ENCODE measurements around the gene SSH3.

DNA sequence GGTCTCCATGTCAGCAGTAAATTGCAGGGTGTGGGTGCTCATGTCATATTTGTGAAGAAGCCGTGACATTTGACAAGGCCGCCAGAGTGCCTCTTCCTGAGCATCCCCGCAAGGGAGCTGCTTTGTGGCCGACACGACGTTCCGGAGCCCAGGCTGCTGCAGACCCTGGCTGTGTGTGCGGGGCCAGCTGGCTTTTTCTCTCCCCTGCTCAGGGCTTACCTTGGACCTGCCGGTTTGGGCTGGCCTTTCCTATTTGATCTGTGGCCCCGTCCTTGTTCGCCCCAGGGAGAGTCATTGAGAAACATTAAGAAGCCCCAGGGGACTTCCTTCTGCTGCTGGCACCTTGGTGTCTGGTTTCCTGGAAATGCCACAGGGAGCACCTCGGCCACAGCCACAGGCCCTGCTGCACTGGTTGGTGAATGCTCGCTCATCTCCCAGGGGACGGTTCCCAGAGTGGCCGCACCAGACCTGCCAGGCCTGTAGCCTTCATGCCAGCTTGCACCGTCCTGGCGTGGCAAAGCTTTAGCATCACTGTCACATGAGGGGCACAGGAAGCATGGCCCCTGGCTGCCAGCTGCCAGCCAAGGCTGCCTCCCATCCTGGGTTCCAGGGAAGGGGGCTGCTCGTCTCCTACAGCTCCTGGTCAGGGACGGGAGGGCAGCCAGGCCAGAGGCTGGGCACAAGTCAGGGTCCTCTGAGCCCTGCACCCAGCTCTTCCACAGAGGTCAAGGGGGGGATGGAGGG lies 31.6 kb upstream of the SSH3 start:
- TF ChIP-seq, protein P1, sequence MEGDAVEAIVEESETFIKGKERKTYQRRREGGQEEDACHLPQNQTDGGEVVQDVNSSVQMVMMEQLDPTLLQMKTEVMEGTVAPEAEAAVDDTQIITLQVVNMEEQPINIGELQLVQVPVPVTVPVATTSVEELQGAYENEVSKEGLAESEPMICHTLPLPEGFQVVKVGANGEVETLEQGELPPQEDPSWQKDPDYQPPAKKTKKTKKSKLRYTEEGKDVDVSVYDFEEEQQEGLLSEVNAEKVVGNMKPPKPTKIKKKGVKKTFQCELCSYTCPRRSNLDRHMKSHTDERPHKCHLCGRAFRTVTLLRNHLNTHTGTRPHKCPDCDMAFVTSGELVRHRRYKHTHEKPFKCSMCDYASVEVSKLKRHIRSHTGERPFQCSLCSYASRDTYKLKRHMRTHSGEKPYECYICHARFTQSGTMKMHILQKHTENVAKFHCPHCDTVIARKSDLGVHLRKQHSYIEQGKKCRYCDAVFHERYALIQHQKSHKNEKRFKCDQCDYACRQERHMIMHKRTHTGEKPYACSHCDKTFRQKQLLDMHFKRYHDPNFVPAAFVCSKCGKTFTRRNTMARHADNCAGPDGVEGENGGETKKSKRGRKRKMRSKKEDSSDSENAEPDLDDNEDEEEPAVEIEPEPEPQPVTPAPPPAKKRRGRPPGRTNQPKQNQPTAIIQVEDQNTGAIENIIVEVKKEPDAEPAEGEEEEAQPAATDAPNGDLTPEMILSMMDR (conservative IDR thresholded peaks at IDR 0.05; ENCODE audit: low read depth, low read length) = no peak
- TF ChIP-seq MAFK (IDR thresholded peaks at IDR 0.05; ENCODE audit: low read depth, low read length) (no peak), CHD1 (IDR thresholded peaks at IDR 0.05; ENCODE audit: low read depth, low read length) (no peak), RCOR1 (IDR thresholded peaks at IDR 0.05; ENCODE audit: insufficient replicate concordance, low read length) (no peak)
